Lower leg skin (tissue), 3 donors: ENCODE data around the gene ABCB7.

Experiments
- POLR2A ChIP-seq, 2 donors: fragments of 450-650 bp; IDR thresholded peaks; one replicate each; pipeline ENCODE4 v1.6.1; 2016 to 2017; ENCODE audit warnings: antibody characterized with exemption in 2 of 2, mild to moderate bottlenecking in 1 of 2, moderate library complexity in 1 of 2
- TF ChIP-seq, protein P1 (sequence below), 3 donors: fragments of 450-650 bp; IDR thresholded peaks; one replicate each; pipeline ENCODE4 v1.5.1; 2016; ENCODE audit warnings: antibody characterized with exemption in 3 of 3, mild to moderate bottlenecking in 3 of 3, moderate library complexity in 2 of 3

DNA sequence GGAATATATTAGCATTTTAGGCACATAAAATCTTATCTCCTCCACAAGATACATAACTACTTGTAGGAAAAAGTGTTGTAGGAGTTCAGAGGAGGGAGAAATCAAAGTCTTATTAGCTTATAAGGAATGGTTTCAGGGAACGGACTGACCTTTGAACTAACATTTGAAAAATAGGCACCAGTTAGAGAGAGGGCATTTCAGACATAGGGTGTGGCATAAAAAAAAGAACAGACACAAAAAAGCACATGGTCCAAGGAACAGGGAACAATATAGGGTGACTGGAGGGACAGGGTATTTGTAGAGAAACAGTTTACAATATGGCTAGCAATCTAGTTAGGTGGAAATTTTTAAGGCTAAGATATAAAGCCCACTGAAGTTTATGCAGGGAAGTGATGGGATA lies 6.4 kb downstream of the ABCB7 start:
- TF ChIP-seq, protein P1, sequence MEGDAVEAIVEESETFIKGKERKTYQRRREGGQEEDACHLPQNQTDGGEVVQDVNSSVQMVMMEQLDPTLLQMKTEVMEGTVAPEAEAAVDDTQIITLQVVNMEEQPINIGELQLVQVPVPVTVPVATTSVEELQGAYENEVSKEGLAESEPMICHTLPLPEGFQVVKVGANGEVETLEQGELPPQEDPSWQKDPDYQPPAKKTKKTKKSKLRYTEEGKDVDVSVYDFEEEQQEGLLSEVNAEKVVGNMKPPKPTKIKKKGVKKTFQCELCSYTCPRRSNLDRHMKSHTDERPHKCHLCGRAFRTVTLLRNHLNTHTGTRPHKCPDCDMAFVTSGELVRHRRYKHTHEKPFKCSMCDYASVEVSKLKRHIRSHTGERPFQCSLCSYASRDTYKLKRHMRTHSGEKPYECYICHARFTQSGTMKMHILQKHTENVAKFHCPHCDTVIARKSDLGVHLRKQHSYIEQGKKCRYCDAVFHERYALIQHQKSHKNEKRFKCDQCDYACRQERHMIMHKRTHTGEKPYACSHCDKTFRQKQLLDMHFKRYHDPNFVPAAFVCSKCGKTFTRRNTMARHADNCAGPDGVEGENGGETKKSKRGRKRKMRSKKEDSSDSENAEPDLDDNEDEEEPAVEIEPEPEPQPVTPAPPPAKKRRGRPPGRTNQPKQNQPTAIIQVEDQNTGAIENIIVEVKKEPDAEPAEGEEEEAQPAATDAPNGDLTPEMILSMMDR (IDR thresholded peaks at IDR 0.05) = no peak
- no peak for TF ChIP-seq POLR2A (IDR thresholded peaks at IDR 0.05)
